OCI-LY3 (cell line): ENCODE results near the gene HSCB.
"Not testable (repeated sequence)": the region's sequence is repeated elsewhere in the genome, so short reads cannot be mapped to it uniquely, and the experiment has no call there.

Experiments used
- H2AFZ ChIP-seq: fragments of 200-600, 300-600 bp; shearing (Covaris generic); 2 replicates; pipeline ENCODE4 v1.6.0; 2014; ENCODE audit warnings: antibody characterized with exemption, low read depth, low read length
- H3K27ac ChIP-seq: fragments of 200-600, 300-600 bp; sonication (generic); 2 replicates; pipeline ENCODE4 v1.5.1; 2014; ENCODE audit warnings: mild to moderate bottlenecking, low read length, moderate library complexity, mixed read lengths
- H3K27me3 ChIP-seq: fragments of 200-600, 300-600 bp; sonication (generic); 2 replicates; pipeline ENCODE4 v1.6.1; 2014; ENCODE audit warnings: low read depth, low read length, mixed read lengths
- H3K36me3 ChIP-seq: fragments of 200-600, 300-600 bp; sonication (generic); replicated peaks from 2 replicates; pipeline ENCODE3; 2014; ENCODE audit warnings: low read depth, low read length, mixed read lengths
- H3K4me1 ChIP-seq: fragments of 300-600, 200-600 bp; sonication (generic); 2 replicates; pipeline ENCODE4 v1.6.1; 2014; ENCODE audit warnings: low read length, mixed read lengths
- H3K4me2 ChIP-seq: fragments of 200-600, 300-600 bp; sonication (generic); 2 replicates; pipeline ENCODE4 v1.6.1; 2014; ENCODE audit warnings: low read length, mixed read lengths
- H3K4me3 ChIP-seq: fragments of 300-600, 200-600 bp; sonication (generic); 2 replicates; pipeline ENCODE4 v1.5.1; 2014; ENCODE audit warnings: antibody characterized with exemption, mild to moderate bottlenecking, low read length, moderate library complexity
- H3K79me2 ChIP-seq: fragments of 300-600, 200-600 bp; shearing (Covaris generic); 2 replicates; pipeline ENCODE4 v1.6.1; 2014; ENCODE audit warnings: mild to moderate bottlenecking, low read length, mixed read lengths
- H3K9ac ChIP-seq: fragments of 300-600, 200-600 bp; shearing (Covaris generic); 2 replicates; pipeline ENCODE4 v1.6.0; 2014; ENCODE audit warnings: mild to moderate bottlenecking, low read length, moderate library complexity
- H3K9me3 ChIP-seq: fragments of 200-600, 300-600 bp; shearing (Covaris generic); 2 replicates; pipeline ENCODE4 v1.6.1; 2014; ENCODE audit warnings: low read length, mixed read lengths; ENCODE audit not compliant: insufficient read depth
- H4K20me1 ChIP-seq: fragments of 200-600, 300-600 bp; sonication (generic); 2 replicates; pipeline ENCODE4 v1.6.1; 2016; ENCODE audit warnings: low read length, mixed read lengths; ENCODE audit not compliant: insufficient read depth
- CTCF ChIP-seq: fragments of 200-600, 300-600 bp; sonication (generic); IDR thresholded peaks from 2 replicates; pipeline ENCODE4 v1.5.1; 2014; ENCODE audit warnings: antibody characterized with exemption, low read length, low read depth
- EZH2phosphoT487 ChIP-seq: fragments of 200-600 bp; shearing (Covaris generic); IDR thresholded peaks from 2 replicates; pipeline ENCODE4 v1.6.1; 2018; ENCODE audit warnings: antibody characterized with exemption, mixed run types, low read depth

HSCB gene

GRCh38 chr22:28734393-28734792, 7.4 kb upstream of the HSCB start:
- peaks cover 14% of the 10 kb centered on the region for H3K4me1 ChIP-seq
- H2AFZ ChIP-seq = no peak overlapping the region
- no peak overlapping the region for H3K4me2 ChIP-seq
- H3K79me2 ChIP-seq = peaks cover 37% of the 10 kb centered on the region
- no peak overlapping the region for H3K4me3 ChIP-seq
- no peaks in the 10 kb centered on the region for H3K9me3 ChIP-seq
- no peak overlapping the region for H3K9ac ChIP-seq
- 0 out of 2 replicates have a peak, but pooled peaks cover 5% of the 10 kb centered on the region for H4K20me1 ChIP-seq
- TF ChIP-seq EZH2phosphoT487 = no peak
- TF ChIP-seq CTCF = no peak
- peaks cover 23% of the 10 kb centered on the region for H3K36me3 ChIP-seq
- H3K27me3 ChIP-seq = no peaks in the 10 kb centered on the region
- H3K27ac ChIP-seq = no peak overlapping the region

GRCh38 chr22:28736301-28737155, 5.3 kb upstream of the HSCB start:
- no peaks in the 10 kb centered on the region for H3K9me3 ChIP-seq
- no peak overlapping the region for H3K27ac ChIP-seq
- H3K79me2 ChIP-seq = peaks cover 56% of the 10 kb centered on the region
- no peak overlapping the region for H3K4me3 ChIP-seq
- peaks cover 23% of the 10 kb centered on the region for H3K36me3 ChIP-seq
- no peak overlapping the region for H2AFZ ChIP-seq
- TF ChIP-seq CTCF (no peak), EZH2phosphoT487 (no peak)
- H3K27me3 ChIP-seq = no peaks in the 10 kb centered on the region
- 0 out of 2 replicates have a peak, but pooled peaks cover 5% of the 10 kb centered on the region for H4K20me1 ChIP-seq
- peaks cover 4% of the 10 kb centered on the region; the same call in 1 of the 2 replicates for H3K4me1 ChIP-seq
- no peak overlapping the region for H3K4me2 ChIP-seq
- no peak overlapping the region for H3K9ac ChIP-seq

GRCh38 chr22:28737701-28738100, 4.1 kb upstream of the HSCB start:
- H3K36me3 ChIP-seq = peaks cover 23% of the 10 kb centered on the region
- no peak overlapping the region for H3K9ac ChIP-seq
- peaks cover 58% of the 10 kb centered on the region for H3K79me2 ChIP-seq
- no peaks in the 10 kb centered on the region for H3K9me3 ChIP-seq
- H4K20me1 ChIP-seq = peaks cover 6% of the 10 kb centered on the region; the same call in 1 of the 2 replicates
- no peak overlapping the region for H3K4me3 ChIP-seq
- no peak overlapping the region for H2AFZ ChIP-seq
- H3K27me3 ChIP-seq = no peaks in the 10 kb centered on the region
- H3K4me2 ChIP-seq = no peak overlapping the region
- H3K27ac ChIP-seq = no peak overlapping the region
- TF ChIP-seq EZH2phosphoT487 = no peak
- TF ChIP-seq CTCF = no peak
- peaks cover 4% of the 10 kb centered on the region for H3K4me1 ChIP-seq

GRCh38 chr22:28738876-28739275, 3.0 kb upstream of the HSCB start:
- Histone ChIP-seq H3K36me3 (peaks cover 18% of the 10 kb centered on the region), H3K79me2 (peaks cover 70% of the 10 kb centered on the region), H3K4me1 (peaks cover 12% of the 10 kb centered on the region), H4K20me1 (peaks cover 12% of the 10 kb centered on the region; the same call in 1 of the 2 replicates)
- H2AFZ ChIP-seq, H3K4me3 ChIP-seq, H3K9ac ChIP-seq, H3K4me2 ChIP-seq, H3K27me3 ChIP-seq, H3K9me3 ChIP-seq, H3K27ac ChIP-seq: not testable (repeated sequence)
